DOHH2 (cell line): Measurements from ENCODE around the gene GKN2.

Experiments
- H3F3A ChIP-seq: fragments of 200-600 bp; sonication (generic), shearing (Covaris generic); 2 replicates; pipeline ENCODE4 v1.6.0; 2016; ENCODE audit warnings: antibody characterized with exemption, mild to moderate bottlenecking; ENCODE audit not compliant: control insufficient read depth, insufficient read depth
- H3K27ac ChIP-seq: fragments of 200-600 bp; sonication (generic); 2 replicates; pipeline ENCODE4 v1.5.1; 2014; ENCODE audit warnings: low read depth, mild to moderate bottlenecking, low read length, moderate library complexity
- H3K27me3 ChIP-seq: fragments of 200-600 bp; sonication (generic); 2 replicates; pipeline ENCODE4 v1.6.1; 2014; ENCODE audit warnings: mild to moderate bottlenecking, low read length, mixed read lengths; ENCODE audit not compliant: control insufficient read depth
- H3K36me3 ChIP-seq: fragments of 200-600 bp; sonication (generic); 2 replicates; pipeline ENCODE4 v1.6.1; 2014; ENCODE audit warnings: mild to moderate bottlenecking, low read length, moderate library complexity, mixed read lengths; ENCODE audit not compliant: control insufficient read depth
- H3K4me1 ChIP-seq: fragments of 200-600 bp; sonication (generic); 2 replicates; pipeline ENCODE4 v1.6.1; 2014; ENCODE audit warnings: mild to moderate bottlenecking, low read length, mixed read lengths; ENCODE audit not compliant: control insufficient read depth
- H3K4me2 ChIP-seq: fragments of 200-600 bp; sonication (generic); 2 replicates; pipeline ENCODE4 v1.6.0; 2014; ENCODE audit warnings: mild to moderate bottlenecking, low read length, moderate library complexity
- H3K4me3 ChIP-seq: fragments of 200-600 bp; sonication (generic); 2 replicates; pipeline ENCODE4 v1.5.1; 2014; ENCODE audit warnings: mild to moderate bottlenecking, low read length, mixed read lengths
- H3K79me2 ChIP-seq: fragments of 200-600 bp; sonication (generic); 2 replicates; pipeline ENCODE4 v1.6.1; 2014; ENCODE audit warnings: mild to moderate bottlenecking, low read length, mixed read lengths; ENCODE audit not compliant: control insufficient read depth
- H3K9me2 ChIP-seq: fragments of 200-600 bp; sonication (generic); replicated peaks from 2 replicates; pipeline ENCODE4 v1.6.1; 2014; ENCODE audit warnings: mild to moderate bottlenecking, low read length, mixed read lengths; ENCODE audit not compliant: control insufficient read depth
- H3K9me3 ChIP-seq: fragments of 200-600 bp; sonication (generic); 2 replicates; pipeline ENCODE4 v1.6.1; 2014; ENCODE audit warnings: antibody characterized with exemption, low read length, mixed read lengths; ENCODE audit not compliant: control insufficient read depth, insufficient read depth
- H4K20me1 ChIP-seq: fragments of 200-600 bp; sonication (generic); 2 replicates; pipeline ENCODE4 v1.6.0; 2014; ENCODE audit warnings: low read depth, mild to moderate bottlenecking, antibody characterized with exemption, low read length, moderate library complexity; ENCODE audit not compliant: control insufficient read depth, insufficient read depth
- EZH2phosphoT487 ChIP-seq: fragments of 200-600 bp; sonication (generic); IDR thresholded peaks from 2 replicates; pipeline ENCODE4 v1.6.1; 2017; ENCODE audit warnings: borderline replicate concordance, mild to moderate bottlenecking, antibody characterized with exemption, low read length, moderate library complexity, mixed read lengths
- TF ChIP-seq, protein P1 (sequence below): fragments of 200-600 bp; sonication (generic); IDR thresholded peaks from one replicate; pipeline ENCODE4 v1.5.1; 2014; ENCODE audit warnings: antibody characterized with exemption, mild to moderate bottlenecking, low read depth, low read length; ENCODE audit not compliant: poor library complexity, severe bottlenecking

The GKN2 gene

GRCh38 chr2:68937346-68938055, 15.2 kb downstream of the GKN2 start:
- Histone ChIP-seq H3K9me2 (no peaks in the 10 kb centered on the region), H3K9me3 (no peaks in the 10 kb centered on the region; the same call in 1 of the 2 replicates), H3K27ac (no peak overlapping the region), H3K79me2 (no peaks in the 10 kb centered on the region), H3K4me1 (no peaks in the 10 kb centered on the region), H3K4me3 (no peak overlapping the region), H3F3A (no peaks in the 10 kb centered on the region), H3K36me3 (no peaks in the 10 kb centered on the region), H3K4me2 (no peak overlapping the region), H3K27me3 (peaks cover 4% of the 10 kb centered on the region), H4K20me1 (no peaks in the 10 kb centered on the region)
- TF ChIP-seq, protein P1, sequence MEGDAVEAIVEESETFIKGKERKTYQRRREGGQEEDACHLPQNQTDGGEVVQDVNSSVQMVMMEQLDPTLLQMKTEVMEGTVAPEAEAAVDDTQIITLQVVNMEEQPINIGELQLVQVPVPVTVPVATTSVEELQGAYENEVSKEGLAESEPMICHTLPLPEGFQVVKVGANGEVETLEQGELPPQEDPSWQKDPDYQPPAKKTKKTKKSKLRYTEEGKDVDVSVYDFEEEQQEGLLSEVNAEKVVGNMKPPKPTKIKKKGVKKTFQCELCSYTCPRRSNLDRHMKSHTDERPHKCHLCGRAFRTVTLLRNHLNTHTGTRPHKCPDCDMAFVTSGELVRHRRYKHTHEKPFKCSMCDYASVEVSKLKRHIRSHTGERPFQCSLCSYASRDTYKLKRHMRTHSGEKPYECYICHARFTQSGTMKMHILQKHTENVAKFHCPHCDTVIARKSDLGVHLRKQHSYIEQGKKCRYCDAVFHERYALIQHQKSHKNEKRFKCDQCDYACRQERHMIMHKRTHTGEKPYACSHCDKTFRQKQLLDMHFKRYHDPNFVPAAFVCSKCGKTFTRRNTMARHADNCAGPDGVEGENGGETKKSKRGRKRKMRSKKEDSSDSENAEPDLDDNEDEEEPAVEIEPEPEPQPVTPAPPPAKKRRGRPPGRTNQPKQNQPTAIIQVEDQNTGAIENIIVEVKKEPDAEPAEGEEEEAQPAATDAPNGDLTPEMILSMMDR, result no peak
- TF ChIP-seq EZH2phosphoT487, result no peak

- no peak for TF ChIP-seq EZH2phosphoT487
- TF ChIP-seq, protein P1, result no peak
- Histone ChIP-seq H3K36me3 (no peaks in the 10 kb centered on the region), H3F3A (no peaks in the 10 kb centered on the region), H3K4me3 (no peak overlapping the region), H3K9me2 (no peaks in the 10 kb centered on the region), H3K27me3 (peaks cover 4% of the 10 kb centered on the region), H4K20me1 (no peaks in the 10 kb centered on the region), H3K4me1 (no peaks in the 10 kb centered on the region), H3K4me2 (no peak overlapping the region), H3K27ac (no peak overlapping the region), H3K79me2 (no peaks in the 10 kb centered on the region), H3K9me3 (no peaks in the 10 kb centered on the region; the same call in 1 of the 2 replicates)
Observed at GRCh38 chr2:68936889-68937288, 15.8 kb downstream of the GKN2 start.

GRCh38 chr2:68936427-68936826, 16.3 kb downstream of the GKN2 start:
- Histone ChIP-seq H3K27me3 (peaks cover 4% of the 10 kb centered on the region), H3K36me3 (no peaks in the 10 kb centered on the region), H3K4me3 (no peak overlapping the region), H3K79me2 (no peaks in the 10 kb centered on the region), H3K4me2 (no peak overlapping the region), H3F3A (no peaks in the 10 kb centered on the region), H3K9me3 (no peaks in the 10 kb centered on the region; the same call in 1 of the 2 replicates), H3K9me2 (no peaks in the 10 kb centered on the region), H3K4me1 (no peaks in the 10 kb centered on the region), H4K20me1 (no peaks in the 10 kb centered on the region), H3K27ac (no peak overlapping the region)
- TF ChIP-seq, protein P1, result no peak
- no peak for TF ChIP-seq EZH2phosphoT487
